Activated CD4-positive, alpha-beta T cell treated with anti-CD3 and anti-CD28 coated beads, Interleukin-2, amount 10 ng/mL, durations not matched to agents 24 days and 14 days (primary cell): ENCODE results near the gene MPIG6B. TPM values are rescaled to one million over a fixed set of nuclear protein-coding genes. Genes with fewer than 3 reads are reported as not detected.
"Not testable (repeated sequence)": the region's sequence is repeated elsewhere in the genome, so short reads cannot be mapped to it uniquely, and the experiment has no call there.

Experiments used
- DNase-seq: peaks from one replicate; pipeline ENCODE4 v3.0.0; 2022
- H3K27ac Mint-ChIP-seq: one replicate; pipeline ENCODE4 v1.8.0; 2022; ENCODE audit warnings: mild to moderate bottlenecking, mixed read lengths
- H3K27me3 Mint-ChIP-seq: one replicate; pipeline ENCODE4 v1.8.0; 2022; ENCODE audit warnings: mixed read lengths
- H3K36me3 Mint-ChIP-seq: one replicate; pipeline ENCODE4 v1.8.0; 2022; ENCODE audit warnings: low read depth, mild to moderate bottlenecking, mixed read lengths
- H3K4me1 Mint-ChIP-seq: one replicate; pipeline ENCODE4 v1.8.0; 2021; ENCODE audit warnings: mixed read lengths
- H3K4me3 Mint-ChIP-seq: one replicate; pipeline ENCODE4 v1.8.0; 2022; ENCODE audit warnings: mild to moderate bottlenecking, moderate library complexity, mixed read lengths
- H3K9me3 Mint-ChIP-seq: one replicate; pipeline ENCODE4 v1.8.0; 2021; ENCODE audit warnings: mixed read lengths
- intact Hi-C: fragments of 100-400 bp; cut with micrococcal nuclease; formaldehyde crosslinking; loops from one replicate; pipeline ENCODE4 v1.15.1; 2023
- total RNA-seq: library from RNA; stranded (reverse); gene quantifications from 2 replicates; pipeline ENCODE4 v1.2.3, GENCODE V29; 2022

The MPIG6B gene
- total RNA-seq, 1 donor from 2014 or later, result not detected

DNA sequence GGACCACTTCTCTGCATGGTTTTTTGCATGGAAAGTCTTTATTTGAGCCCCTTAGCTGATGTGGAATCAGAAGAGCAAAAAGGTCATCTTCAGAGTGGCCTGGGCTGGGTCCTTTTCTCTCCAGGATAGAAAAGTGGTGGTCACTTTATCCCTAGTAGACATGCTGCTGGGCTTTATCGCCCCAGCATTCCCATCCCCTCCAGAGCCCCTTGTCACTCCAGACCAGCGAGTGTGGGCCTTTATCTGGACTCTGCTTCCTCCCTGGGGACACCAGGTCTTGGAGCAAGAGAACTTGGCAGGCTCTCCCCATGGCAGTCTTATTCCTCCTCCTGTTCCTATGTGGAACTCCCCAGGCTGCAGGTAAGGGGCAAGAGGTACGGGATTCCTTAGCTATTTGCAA, 16.6 kb upstream of the MPIG6B start, which contains the start of gene LY6G6F:
TSS of gene LY6G6F (plus strand) at position 268 of the 400 bp plus-strand sequence. CDS start at position 309, 41 bp downstream.
- Mint-ChIP-seq H3K27ac (no peak within 1 kb of the TSS), H3K27me3 (no peaks in the 10 kb centered on the region), H3K4me1 (peaks cover 22% of the 10 kb centered on the region), H3K36me3 (peaks cover 5% of the 10 kb centered on the region), H3K9me3 (no peaks in the 10 kb centered on the region), H3K4me3 (no peak within 1 kb of the TSS)
- DNase-seq, result peak; percentile 56
- intact Hi-C loops, result no loop called here

DNA sequence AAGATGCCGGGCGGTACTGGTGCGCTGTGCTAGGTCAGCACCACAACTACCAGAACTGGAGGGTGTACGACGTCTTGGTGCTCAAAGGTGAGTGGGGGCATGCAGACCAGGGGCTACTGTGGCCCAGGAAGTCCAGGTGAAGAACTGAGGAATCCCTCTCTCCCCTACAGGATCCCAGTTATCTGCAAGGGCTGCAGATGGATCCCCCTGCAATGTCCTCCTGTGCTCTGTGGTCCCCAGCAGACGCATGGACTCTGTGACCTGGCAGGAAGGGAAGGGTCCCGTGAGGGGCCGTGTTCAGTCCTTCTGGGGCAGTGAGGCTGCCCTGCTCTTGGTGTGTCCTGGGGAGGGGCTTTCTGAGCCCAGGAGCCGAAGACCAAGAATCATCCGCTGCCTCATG, 15.5 kb upstream of the MPIG6B start:
- no peak overlapping the region for H3K27ac Mint-ChIP-seq
- peaks cover 7% of the 10 kb centered on the region for H3K27me3 Mint-ChIP-seq
- H3K4me1 Mint-ChIP-seq, result peaks cover 21% of the 10 kb centered on the region
- H3K36me3 Mint-ChIP-seq, result peaks cover under 1% of the 10 kb centered on the region
- intact Hi-C loops, result no loop called here
- no peak overlapping the region for H3K4me3 Mint-ChIP-seq
- H3K9me3 Mint-ChIP-seq, result no peaks in the 10 kb centered on the region
- no peak for DNase-seq

DNA sequence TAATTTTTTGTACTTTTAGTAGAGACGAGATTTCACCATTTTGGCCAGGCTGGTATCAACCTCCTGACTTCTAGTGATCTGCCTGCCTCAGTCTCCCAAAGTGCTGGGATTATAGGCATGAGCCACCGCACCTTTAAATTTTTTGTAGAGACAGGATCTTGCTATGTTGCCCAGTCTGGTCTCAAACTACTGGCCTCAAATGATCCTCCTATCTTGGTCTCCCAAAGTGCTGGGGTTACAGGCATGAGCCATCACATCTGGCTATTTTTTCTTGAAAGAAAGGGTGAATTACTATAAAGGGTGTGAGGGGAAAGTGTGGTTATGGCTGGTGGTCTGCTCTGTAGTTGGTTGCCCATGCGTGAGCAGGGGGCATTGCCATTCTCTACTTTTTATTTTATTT, 14.9 kb upstream of the MPIG6B start:
- peaks cover 20% of the 10 kb centered on the region for H3K4me1 Mint-ChIP-seq
- H3K36me3 Mint-ChIP-seq, result no peaks in the 10 kb centered on the region
- no peak overlapping the region for H3K4me3 Mint-ChIP-seq
- intact Hi-C loops, result no loop called here
- H3K9me3 Mint-ChIP-seq, result no peaks in the 10 kb centered on the region
- no peak for DNase-seq
- H3K27me3 Mint-ChIP-seq, result peaks cover 10% of the 10 kb centered on the region
- no peak overlapping the region for H3K27ac Mint-ChIP-seq

DNA sequence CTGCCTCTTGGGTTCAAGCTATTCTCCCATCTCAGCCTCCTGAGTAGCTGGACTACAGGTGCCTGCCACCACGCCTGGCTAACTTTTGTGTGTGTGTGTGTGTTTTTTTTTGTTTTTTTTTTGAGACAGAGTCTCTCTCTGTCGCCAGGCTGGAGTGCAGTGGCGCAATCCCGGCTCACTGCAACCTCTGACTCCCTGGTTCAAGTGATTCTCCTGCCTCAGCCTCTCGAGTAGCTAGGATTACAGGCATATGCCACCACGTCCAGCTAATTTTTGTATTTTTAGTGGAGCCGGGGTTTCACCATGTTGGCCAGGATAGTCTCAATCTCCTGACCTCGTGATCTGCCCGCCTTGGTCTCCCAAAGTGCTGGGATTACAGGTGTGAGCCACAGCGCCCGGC, 14.0 kb upstream of the MPIG6B start:
- H3K9me3 Mint-ChIP-seq, DNase-seq, H3K4me3 Mint-ChIP-seq, H3K27ac Mint-ChIP-seq, H3K36me3 Mint-ChIP-seq, intact Hi-C loops: not testable (repeated sequence)
- Mint-ChIP-seq H3K27me3 (peaks cover 11% of the 10 kb centered on the region), H3K4me1 (peaks cover 14% of the 10 kb centered on the region)

DNA sequence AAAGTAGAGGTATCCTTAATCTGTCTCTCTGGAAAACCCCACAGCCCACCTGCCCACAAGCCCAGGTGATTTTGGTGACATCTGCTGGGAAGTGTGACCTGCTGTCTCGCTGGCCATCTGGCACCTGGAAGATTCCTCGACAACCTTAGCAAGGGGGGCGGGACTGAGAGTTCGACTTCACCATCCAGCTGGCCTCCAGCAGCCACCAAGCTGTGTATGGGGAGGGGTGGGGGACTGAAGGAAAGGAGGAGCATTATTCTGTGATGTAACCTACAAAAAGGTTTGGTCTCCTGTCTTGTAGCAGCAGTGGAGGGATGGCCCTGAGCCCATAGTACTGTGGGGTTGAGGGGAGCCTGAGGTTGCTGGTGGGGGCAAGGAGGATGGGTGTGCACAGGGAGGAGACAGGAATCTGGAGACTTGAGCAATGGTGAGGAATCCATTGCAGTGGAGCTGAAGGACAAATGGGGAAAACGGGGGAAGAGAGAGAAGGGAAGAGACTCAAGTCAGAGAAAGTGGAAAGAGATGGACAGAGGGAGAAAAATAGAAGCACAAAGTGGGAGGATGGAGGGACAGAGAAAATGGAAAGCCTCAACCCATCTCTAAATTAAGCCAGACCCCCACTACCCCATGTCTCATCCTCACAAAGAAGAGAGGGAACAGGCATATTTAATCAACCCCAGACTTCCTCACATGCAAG, 12.5 kb upstream of the MPIG6B start:
- no peak for DNase-seq
- intact Hi-C loops, result no loop called here
- Mint-ChIP-seq H3K9me3 (no peaks in the 10 kb centered on the region), H3K27ac (no peak overlapping the region), H3K27me3 (peaks cover 11% of the 10 kb centered on the region), H3K4me3 (no peak overlapping the region), H3K4me1 (peaks cover 14% of the 10 kb centered on the region), H3K36me3 (no peaks in the 10 kb centered on the region)

DNA sequence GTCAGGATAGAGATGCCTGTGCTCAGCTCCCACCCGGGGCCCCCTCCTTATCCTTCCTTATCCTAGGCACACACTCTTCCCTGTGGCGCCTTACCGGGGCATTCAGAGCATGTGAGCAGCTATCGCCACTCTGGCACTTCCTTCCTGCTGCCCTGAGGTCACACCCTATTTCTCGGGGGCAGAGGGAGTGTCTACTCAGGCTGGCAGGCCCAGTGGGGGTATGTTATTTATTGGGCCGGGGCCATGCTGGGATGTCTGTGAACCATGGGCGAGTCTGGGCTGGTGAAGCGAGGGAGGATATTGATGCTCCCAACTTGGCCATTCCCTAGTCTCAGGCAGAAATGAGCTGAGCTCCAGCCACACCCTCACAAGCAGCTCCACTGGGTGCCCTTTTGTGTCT, 11.9 kb upstream of the MPIG6B start:
- intact Hi-C loops, result no loop called here
- peaks cover 11% of the 10 kb centered on the region for H3K27me3 Mint-ChIP-seq
- peaks cover 14% of the 10 kb centered on the region for H3K4me1 Mint-ChIP-seq
- no peak overlapping the region for H3K4me3 Mint-ChIP-seq
- H3K36me3 Mint-ChIP-seq, result no peaks in the 10 kb centered on the region
- DNase-seq, result no peak
- H3K9me3 Mint-ChIP-seq, result no peaks in the 10 kb centered on the region
- no peak overlapping the region for H3K27ac Mint-ChIP-seq

DNA sequence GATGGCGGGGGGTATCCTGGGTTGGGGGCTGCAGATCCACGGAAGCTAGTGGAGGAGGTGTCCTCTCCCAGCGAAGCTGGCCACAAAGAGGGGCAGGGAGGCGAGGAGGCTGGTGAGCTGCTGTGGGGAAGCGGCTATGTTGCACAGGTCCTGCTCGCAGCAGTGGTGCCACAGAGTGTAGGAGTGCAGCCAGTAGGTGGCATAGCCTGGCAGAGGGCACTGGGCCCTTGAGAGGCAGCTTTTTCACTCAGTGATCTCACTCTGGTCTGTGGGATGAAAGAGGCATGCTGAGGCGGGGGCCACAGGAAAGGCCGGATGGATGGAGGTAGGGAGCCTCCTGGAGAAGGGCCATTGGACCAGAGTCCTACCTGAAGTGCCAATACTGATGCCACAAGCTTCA, 10.9 kb upstream of the MPIG6B start:
- H3K27me3 Mint-ChIP-seq, result peaks cover 11% of the 10 kb centered on the region
- no peaks in the 10 kb centered on the region for H3K9me3 Mint-ChIP-seq
- intact Hi-C loops, result no loop called here
- no peaks in the 10 kb centered on the region for H3K36me3 Mint-ChIP-seq
- H3K4me1 Mint-ChIP-seq, result peaks cover 14% of the 10 kb centered on the region
- H3K4me3 Mint-ChIP-seq, result no peak overlapping the region
- H3K27ac Mint-ChIP-seq, result no peak overlapping the region
- no peak for DNase-seq

DNA sequence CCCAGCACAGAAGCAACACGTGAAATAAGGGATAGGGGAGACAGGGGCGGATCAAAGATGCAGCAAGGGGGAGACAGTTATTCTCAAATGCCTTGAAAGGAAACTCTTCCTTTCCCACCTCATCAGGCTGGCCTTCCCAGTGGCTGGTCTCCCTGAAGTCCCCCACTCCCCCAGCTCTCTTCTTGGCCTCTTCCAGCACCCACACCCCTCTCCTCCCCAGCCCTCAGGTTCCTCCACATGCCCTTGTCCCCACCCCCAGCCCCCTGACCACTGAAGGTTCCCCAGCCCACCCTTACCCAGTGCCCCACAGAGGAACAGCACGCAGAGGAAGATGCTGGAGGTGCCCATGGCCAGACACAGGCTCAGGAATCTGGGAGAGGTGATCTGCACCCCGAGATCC, 9.7 kb upstream of the MPIG6B start:
- intact Hi-C loops, result no loop called here
- DNase-seq, result no peak
- no peak overlapping the region for H3K27ac Mint-ChIP-seq
- no peak overlapping the region for H3K4me3 Mint-ChIP-seq
- H3K36me3 Mint-ChIP-seq, result no peaks in the 10 kb centered on the region
- H3K4me1 Mint-ChIP-seq, result peaks cover 14% of the 10 kb centered on the region
- H3K9me3 Mint-ChIP-seq, result no peaks in the 10 kb centered on the region
- peaks cover 11% of the 10 kb centered on the region for H3K27me3 Mint-ChIP-seq

DNA sequence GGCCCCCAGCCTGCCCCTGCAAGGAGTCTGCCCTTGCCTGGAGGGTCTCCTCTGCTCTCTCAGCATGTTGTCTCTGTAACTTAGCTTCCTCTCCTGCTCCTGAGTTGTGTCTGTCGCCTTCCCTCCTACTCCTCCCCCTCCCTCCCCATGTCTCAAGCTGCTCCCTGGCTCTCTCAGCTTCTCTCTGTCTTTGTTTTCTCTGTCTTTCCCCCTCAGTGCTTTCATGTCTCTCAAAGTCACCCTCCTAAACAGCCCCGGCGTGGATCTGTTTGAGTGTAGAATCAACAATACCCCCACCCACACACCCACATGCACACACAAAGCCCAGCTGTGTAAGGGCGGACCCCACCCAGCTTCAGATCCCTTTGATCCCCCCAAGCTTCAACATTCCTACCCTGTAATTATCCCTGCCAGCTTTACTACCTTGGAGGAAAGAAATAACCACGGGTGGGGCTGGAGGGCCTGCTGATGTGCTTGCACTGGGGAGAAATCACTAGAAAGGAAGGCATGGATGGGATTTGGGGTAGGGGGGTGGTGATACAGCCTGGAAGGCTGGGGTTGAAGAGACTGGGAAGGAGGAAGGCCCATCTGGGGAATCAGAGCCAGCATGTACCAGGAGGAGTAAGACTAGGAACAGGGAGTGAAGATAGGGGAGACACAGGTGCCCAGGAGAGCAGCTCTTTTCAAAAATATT, 9.0 kb upstream of the MPIG6B start:
- Mint-ChIP-seq H3K27ac (no peak overlapping the region), H3K27me3 (peaks cover 11% of the 10 kb centered on the region), H3K4me1 (peaks cover 14% of the 10 kb centered on the region), H3K9me3 (no peaks in the 10 kb centered on the region), H3K36me3 (no peaks in the 10 kb centered on the region), H3K4me3 (no peak overlapping the region)
- DNase-seq, result no peak
- intact Hi-C loops, result no loop called here

DNA sequence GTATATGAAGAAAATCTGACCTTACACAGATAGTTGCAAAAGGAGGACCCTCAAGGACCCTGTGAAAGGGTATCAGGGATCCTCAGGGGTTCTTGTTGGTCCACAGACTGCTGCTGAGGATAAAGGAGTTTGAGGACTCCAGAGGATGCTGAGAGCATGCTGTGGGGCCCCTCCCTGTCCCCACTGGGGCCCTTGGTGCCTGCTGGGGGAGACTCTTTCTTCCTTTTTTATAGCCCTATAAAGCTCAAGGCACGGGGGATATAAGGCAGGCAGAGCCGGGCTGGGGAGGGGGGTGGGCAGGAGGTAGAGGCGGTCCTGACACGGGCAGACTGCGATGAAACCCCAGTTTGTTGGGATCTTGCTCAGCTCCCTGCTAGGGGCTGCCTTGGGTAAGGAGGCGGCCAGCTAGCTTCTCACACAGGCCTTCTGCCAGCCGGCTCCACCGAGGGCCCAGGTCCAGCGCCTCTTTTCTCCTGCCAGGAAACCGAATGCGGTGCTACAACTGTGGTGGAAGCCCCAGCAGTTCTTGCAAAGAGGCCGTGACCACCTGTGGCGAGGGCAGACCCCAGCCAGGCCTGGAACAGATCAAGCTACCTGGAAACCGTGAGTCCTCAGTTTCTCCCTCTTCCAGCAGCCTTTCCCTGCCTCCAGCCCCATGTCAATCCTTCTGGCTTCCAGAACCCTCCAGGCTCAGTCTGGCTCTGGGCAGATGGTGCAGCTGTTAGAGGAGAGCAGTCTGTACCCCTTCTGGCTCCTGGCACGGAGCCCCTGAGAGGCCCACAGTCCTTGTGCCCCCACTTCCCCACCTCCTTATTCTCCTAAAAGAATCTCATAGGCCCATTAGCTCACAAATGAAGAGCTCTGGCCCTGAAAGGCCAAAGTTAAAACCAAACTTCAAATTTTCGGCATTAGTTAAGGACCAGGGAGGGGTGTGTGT, 7.9 kb upstream of the MPIG6B start, which contains the start of gene LY6G6D:
TSS of gene LY6G6D (plus strand) at position 327 of the 937 bp plus-strand sequence. CDS start at position 335, 8 bp downstream.
- intact Hi-C loops, result no loop called here
- Mint-ChIP-seq H3K4me3 (no peak within 1 kb of the TSS), H3K4me1 (peaks cover 16% of the 10 kb centered on the region), H3K9me3 (no peaks in the 10 kb centered on the region), H3K27ac (no peak within 1 kb of the TSS), H3K27me3 (peaks cover 11% of the 10 kb centered on the region), H3K36me3 (no peaks in the 10 kb centered on the region)
- no peak for DNase-seq

DNA sequence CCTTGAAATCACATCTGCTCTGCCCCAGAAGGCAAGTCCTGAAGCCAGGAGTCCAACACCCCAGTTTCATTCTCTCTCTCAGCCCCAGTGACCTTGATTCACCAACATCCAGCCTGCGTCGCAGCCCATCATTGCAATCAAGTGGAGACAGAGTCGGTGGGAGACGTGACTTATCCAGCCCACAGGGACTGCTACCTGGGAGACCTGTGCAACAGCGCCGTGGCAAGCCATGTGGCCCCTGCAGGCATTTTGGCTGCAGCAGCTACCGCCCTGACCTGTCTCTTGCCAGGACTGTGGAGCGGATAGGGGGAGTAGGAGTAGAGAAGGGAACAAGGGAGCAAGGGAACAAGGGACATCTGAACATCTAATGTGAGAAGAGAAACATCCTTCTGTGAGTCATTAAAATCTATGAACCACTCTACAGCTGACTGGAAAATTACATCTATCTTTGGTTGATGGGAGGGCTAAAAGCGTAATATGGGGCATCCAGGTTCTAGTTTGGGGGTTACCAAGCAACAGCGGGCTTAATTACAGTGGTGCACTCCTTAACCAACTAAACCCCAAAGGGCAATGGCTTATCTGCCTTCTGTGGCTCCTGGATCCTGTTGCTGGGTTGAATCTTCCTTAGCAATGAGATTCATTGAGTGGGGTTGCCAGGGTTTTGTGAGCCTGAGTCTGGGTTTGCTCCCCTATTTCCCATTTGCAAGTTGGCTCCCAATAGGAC, 5.5 kb upstream of the MPIG6B start:
- Mint-ChIP-seq H3K4me3 (no peak overlapping the region), H3K27ac (peak overlapping the region; percentile 22), H3K27me3 (peaks cover 8% of the 10 kb centered on the region), H3K36me3 (no peaks in the 10 kb centered on the region), H3K4me1 (peaks cover 4% of the 10 kb centered on the region), H3K9me3 (no peaks in the 10 kb centered on the region)
- DNase-seq, result no peak
- intact Hi-C loops, result no loop called here

DNA sequence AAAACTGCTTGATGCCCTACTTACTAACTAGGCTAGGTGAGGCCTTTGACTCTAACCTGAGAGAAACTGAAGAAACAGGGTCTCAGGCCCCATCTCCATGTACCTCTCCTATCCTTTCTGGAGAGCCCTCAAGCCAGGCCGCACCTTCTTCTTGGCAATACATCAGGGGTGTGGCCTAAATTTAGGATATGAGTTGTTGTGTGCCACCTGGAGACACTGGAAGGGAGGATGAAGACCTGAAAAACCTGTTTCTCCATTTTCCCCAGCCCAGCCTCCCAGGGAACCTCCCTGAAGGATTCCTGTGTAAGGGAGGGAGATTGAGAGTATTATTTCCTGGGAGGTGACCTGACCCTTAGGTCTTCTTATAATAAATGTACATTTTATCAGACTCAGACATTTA, 4.9 kb upstream of the MPIG6B start:
- H3K9me3 Mint-ChIP-seq, result no peaks in the 10 kb centered on the region
- no peaks in the 10 kb centered on the region for H3K36me3 Mint-ChIP-seq
- H3K27ac Mint-ChIP-seq, result no peak overlapping the region
- no peak for DNase-seq
- intact Hi-C loops, result no loop called here
- H3K27me3 Mint-ChIP-seq, result peaks cover 4% of the 10 kb centered on the region
- H3K4me3 Mint-ChIP-seq, result no peak overlapping the region
- peaks cover 4% of the 10 kb centered on the region for H3K4me1 Mint-ChIP-seq

DNA sequence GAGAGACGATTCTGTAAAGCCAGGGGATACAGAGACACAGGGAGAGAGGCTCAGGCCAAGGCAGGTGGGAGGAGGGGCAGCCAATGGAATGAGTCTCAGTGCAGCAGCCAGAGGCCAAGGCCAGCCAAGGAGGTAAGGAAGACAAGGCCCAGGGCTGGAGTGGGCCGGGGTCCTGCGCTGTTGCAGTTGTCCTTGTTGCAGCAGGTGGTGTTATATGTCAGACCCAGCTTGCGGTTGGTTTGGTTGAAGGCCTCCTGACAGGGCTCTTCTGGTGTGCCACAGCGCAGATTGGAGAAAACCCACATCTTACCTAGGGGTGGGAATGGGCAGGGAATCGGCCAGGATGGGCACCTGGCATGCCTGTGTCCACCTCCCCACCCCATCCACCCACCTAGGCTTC, 4.2 kb upstream of the MPIG6B start:
- Mint-ChIP-seq H3K27me3 (peaks cover 4% of the 10 kb centered on the region), H3K36me3 (no peaks in the 10 kb centered on the region), H3K4me1 (peaks cover 6% of the 10 kb centered on the region), H3K9me3 (no peaks in the 10 kb centered on the region), H3K4me3 (no peak overlapping the region), H3K27ac (no peak overlapping the region)
- intact Hi-C loops, result no loop called here
- DNase-seq, result no peak
